AG04450 (cell line): Measurements from ENCODE around the gene RBMY1D. TPM values are rescaled to one million over a fixed set of nuclear protein-coding genes. Genes with fewer than 3 reads are reported as not detected.

Source experiments
- CTCF ChIA-PET: fragments of 300-600, 350-600 bp; formaldehyde crosslinking; extraction: SDS; loops from one replicate; lab custom pipeline; 2022; ENCODE audit warnings: antibody characterized with exemption, inconsistent platforms; lab: Charles Lee
- POLR2A ChIA-PET: fragments of 350-600 bp; formaldehyde crosslinking; extraction: SDS; loops from one replicate; lab custom pipeline; 2021; ENCODE audit warnings: antibody characterized with exemption, inconsistent platforms; lab: Yijun Ruan, JAX
- DNase-seq: peaks from one replicate; pipeline ENCODE4 v3.0.0-alpha.2; 2011; ENCODE audit warnings: low read depth, low spot score
- H3K27ac ChIP-seq: one replicate; pipeline ENCODE4 v1.5.1; 2012; ENCODE audit warnings: low read depth, low read length, control low read depth
- H3K27me3 ChIP-seq: one replicate; pipeline ENCODE4 v1.6.0; 2012; ENCODE audit warnings: low read length; ENCODE audit not compliant: control insufficient read depth, insufficient read depth
- H3K4me3 ChIP-seq: 2 replicates; pipeline ENCODE4 v1.5.1; 2011; ENCODE audit warnings: mild to moderate bottlenecking, low read depth, low read length, control low read depth
- H3K9me3 ChIP-seq: 2 replicates; pipeline ENCODE4 v1.5.1; 2012; ENCODE audit warnings: low read length; ENCODE audit not compliant: control insufficient read depth, insufficient read depth
- CTCF ChIP-seq: IDR thresholded peaks from 2 replicates; pipeline ENCODE4 v1.5.1; 2011; ENCODE audit warnings: low read depth, low read length, control low read depth, inconsistent platforms
- polyA plus RNA-seq: library from polyadenylated mRNA; depleted of rRNA; stranded (reverse); fragments of >200 nt; gene quantifications from 2 replicates; pipeline ENCODE4 v1.2.3, GENCODE V29; 2011; rRNA removed

Gene RBMY1D
- polyA plus RNA-seq, 1 experiment: not detected

- no peak for DNase-seq
- no peaks in the 10 kb centered on the region for H3K27me3 ChIP-seq
- ChIA-PET POLR2A (no interaction called here), CTCF (no interaction called here)
- no peak overlapping the region for H3K27ac ChIP-seq
- no peaks in the 10 kb centered on the region; the same call in 1 of the 2 replicates for H3K9me3 ChIP-seq
- TF ChIP-seq CTCF: no peak
- H3K4me3 ChIP-seq: no peak overlapping the region
Measured at GRCh38 chrY:21836343-21836742, 58.0 kb downstream of the RBMY1D start.

DNA sequence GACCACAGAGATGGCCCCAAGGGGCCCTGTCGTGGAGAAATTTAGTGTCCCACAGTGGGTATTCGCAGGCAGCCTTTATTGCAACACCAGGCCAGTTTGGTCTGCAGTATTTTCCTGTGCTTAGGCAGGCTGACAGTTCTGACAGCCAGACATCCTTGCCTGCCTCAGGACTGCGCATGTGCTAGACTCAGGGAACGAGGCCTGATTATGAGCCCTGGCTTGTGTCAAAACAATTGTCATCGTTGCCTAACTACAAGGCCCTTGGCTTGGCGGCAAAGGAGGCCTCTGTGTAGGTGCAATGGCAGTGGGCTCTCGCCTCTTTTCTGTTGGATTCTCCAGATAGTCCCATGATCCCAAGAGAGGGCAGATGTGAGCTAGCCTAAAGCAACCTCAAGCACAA lies 59.3 kb downstream of the RBMY1D start:
- TF ChIP-seq CTCF: no peak
- ChIA-PET POLR2A (no interaction called here), CTCF (no interaction called here)

More for the DNA sequence above, 59.3 kb downstream of the RBMY1D start:
- no peaks in the 10 kb centered on the region for H3K27me3 ChIP-seq
- no peak overlapping the region for H3K4me3 ChIP-seq
- no peaks in the 10 kb centered on the region; the same call in 1 of the 2 replicates for H3K9me3 ChIP-seq
- no peak overlapping the region for H3K27ac ChIP-seq
- no peak for DNase-seq

Other genes with a start within 250 kb of the RBMY1D start
- gene RBMY1E, start 23.5 kb upstream of the RBMY1D start, polyA plus RNA-seq: not detected in 2 replicates